ENCODE results near the gene ADCY1.

Gene ADCY1

DNA sequence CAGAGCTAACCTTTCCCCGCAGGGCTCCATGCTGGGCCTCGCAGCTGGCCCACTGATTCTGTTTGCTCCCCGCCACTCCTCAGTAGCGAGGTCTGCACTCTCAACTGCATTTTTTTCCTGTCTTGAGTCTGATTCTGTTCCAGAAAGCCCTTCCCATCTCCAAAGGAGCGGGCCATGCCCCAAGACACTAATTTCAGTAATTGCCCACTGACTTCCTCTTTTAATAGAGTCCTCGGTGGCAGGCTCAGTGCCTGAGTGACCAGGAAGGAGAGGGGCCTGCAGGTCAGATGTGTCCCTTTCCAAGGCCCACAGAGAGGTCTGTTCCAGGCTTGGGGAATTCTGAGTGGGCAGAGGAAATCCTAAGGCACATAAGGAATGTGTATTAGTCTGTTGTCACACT is 77.4 kb downstream of the ADCY1 start:
- DNase-seq (ENCODE audit: low read depth in 2 of 2) = no peak

DNA sequence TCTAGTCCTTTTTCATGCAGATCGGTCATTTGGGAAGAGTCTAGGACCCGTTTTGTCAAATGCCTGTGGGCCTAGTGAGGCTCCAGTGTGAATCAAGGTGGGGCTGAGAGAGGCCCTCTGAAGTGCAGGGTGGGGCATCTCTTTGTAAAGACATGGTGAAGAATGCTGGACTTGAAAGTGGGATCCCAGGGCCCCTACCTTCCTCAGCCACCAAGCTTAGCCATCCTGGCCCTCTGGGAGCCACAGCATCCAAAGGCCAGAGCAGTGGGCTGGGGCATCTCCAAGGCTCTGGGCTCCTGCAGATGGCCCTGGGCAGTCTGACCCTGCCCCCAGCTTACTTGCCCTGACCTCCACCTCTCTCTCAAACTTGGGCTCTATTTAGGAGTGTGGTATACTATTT is 78.5 kb downstream of the ADCY1 start:
- no peak for DNase-seq (ENCODE audit: low read depth in 2 of 2)

DNA sequence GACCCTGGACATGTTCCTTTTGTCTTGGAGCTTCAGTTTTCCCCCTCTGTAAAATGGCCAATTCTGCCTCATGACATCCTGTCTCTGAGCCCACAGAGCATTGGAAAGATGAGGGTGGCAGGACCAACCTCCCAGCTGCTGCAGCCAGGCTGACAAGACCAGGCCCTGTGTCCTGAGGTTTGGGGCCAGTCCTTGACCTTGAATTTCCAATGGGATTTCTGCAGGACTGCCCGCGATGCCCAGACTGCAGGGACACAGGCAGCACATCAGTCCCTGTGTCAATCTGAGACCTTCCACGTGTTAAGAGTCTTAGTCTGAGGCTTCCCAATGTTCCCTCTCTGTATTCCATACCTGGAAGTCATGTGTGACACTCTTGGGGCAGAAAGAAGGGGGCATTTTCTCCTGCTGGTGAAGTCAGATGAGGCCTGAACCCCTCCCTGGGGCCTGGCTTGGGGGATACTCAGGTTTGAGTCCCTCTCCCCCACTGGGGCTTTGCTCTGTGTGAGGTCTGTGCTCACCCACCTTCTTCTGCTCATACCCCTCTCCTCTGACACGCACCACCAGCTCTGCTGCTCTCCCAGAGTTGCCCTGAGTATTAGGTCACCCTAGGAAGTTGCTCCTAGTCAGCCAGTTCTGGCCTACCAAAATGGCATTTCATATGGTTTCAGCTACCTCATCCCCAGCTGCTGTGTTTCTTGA is 79.2 kb downstream of the ADCY1 start:
- DNase-seq (ENCODE audit: low read depth in 2 of 2) = no peak

DNA sequence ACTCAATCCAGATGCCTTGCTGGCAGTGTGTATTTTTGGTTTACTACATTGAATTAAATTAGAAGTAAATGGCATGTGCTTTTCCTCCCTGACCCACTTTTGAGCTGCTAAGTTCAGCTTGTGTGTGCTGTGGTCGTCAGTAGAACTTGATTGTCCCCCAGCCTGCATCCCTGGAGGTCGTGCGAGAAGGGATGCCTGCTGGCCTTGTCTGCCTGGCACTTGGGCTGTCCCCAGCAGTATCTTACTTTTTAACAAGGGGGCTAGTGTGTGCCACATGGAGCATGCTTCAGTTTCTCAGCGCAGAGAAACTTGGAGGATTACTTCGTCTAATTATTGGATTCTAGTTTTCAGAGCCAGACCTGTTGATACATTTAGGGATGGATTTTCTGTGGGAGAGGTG is 80.2 kb downstream of the ADCY1 start:
- no peak for DNase-seq (ENCODE audit: low read depth in 2 of 2)

DNA sequence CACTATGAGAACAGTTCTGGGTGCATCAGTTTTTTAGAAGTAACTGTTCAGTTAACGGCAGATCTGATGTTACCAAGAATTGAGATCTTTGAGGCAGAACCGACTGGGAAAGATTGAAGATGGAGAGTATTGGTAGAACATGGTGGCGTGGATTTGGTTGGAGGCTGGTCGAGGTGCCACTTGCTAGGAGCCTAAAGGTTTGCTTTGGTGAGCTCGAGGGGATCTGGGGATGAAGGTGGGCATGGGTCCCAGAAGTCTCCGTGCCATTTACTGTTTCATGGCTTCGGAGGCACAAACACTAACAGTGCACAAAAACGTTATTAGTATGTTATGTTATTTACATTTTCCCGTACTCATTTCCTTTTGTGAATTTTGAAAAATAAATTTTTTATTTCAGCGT is 81.4 kb downstream of the ADCY1 start:
- no peak for DNase-seq (ENCODE audit: low read depth in 2 of 2)

DNA sequence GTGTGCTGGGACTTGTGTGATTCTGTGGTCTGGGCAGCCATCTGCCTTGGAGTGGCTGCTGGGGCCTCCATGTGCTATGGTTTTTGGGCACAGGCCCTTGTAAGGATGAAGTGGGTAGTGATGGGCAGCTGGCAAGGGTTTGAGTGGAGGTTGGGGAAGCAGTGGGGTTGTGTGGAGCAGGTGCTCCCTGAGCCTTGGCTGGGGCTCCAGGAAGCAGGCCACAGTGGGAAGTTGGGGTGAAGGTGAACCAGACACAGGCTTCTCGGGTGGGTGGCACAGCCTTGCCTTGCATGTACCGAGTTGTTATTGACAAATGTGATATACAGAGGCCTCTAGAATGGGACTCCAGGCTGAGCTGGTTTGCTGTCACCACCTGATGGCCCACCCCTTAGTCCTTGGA is 82.3 kb downstream of the ADCY1 start:
- no peak for DNase-seq (ENCODE audit: low read depth in 2 of 2)

DNA sequence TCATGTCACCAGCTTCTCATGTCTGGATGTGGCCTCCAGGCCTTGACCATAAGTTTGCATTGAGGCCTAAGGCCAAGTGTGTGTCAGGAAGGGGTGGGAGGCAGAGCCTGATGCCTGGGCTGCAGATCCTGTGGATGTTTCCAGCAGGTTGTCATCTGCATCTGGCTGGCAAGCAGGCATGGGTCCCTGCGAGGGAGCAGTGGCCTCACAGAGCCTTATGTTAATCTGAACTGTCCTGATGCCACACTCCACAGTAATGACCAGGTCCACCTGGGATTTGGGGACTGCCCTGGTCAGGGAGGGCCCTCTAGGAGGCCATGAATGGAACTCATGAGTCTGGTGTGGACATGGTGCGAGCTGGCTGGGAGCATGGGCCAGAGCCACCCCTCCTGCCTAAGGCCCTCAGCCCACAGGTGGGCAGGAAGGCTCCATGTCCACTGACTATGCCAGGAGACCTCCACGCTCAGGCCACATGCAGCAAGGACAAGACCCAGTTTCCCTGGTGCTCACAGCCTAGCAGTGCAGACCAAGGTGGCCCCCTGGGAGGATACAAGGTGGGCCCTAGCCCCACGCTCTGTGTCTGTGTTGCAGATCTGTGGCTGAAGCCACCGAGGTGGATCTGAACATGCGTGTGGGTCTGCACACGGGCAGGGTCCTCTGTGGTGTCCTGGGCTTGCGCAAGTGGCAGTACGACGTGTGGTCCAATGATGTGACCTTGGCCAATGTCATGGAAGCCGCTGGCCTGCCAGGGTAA is 83.1 kb downstream of the ADCY1 start:
- DNase-seq (ENCODE audit: low read depth in 2 of 2) = no peak

DNA sequence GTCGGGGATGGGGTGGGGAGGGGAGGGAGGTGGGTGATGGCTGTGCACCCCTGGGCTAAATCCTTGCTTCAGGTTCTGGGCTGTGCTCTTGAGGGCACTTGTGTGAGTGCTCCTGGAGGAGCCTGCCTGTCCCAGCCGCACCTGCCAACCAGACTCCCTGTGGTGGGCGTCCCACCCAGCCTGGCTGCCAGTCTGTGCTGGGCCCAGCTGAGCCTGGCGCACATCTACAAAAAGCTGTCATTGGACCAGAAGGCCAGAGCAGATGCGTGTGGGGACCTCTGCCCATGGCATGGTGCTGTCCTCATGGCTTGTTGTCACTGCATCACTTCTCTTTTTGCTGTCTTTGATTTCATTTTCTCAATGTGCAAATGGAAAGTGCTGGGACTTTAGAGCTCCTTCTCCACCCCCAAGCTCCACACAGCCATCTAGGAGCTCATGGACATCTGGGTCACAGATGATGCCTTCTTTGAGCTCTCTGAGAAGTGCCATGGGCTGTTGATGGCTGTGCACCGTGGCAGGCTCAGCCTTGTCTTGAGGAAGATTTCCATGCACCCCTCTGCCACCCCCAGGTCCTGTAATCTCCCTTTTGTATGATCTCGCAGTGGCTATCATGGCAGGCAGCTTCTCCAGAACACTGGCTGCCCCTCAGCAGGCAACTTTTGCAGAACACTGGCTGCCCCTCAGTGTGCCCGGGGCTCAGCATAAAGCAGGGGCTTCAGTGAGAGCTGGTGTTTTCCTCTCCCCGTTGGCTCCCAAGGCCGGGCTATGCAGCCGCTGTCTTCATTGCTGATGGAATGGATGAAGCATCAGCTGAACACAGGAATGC is 83.9 kb downstream of the ADCY1 start:
- no peak for DNase-seq (ENCODE audit: low read depth in 2 of 2)

DNA sequence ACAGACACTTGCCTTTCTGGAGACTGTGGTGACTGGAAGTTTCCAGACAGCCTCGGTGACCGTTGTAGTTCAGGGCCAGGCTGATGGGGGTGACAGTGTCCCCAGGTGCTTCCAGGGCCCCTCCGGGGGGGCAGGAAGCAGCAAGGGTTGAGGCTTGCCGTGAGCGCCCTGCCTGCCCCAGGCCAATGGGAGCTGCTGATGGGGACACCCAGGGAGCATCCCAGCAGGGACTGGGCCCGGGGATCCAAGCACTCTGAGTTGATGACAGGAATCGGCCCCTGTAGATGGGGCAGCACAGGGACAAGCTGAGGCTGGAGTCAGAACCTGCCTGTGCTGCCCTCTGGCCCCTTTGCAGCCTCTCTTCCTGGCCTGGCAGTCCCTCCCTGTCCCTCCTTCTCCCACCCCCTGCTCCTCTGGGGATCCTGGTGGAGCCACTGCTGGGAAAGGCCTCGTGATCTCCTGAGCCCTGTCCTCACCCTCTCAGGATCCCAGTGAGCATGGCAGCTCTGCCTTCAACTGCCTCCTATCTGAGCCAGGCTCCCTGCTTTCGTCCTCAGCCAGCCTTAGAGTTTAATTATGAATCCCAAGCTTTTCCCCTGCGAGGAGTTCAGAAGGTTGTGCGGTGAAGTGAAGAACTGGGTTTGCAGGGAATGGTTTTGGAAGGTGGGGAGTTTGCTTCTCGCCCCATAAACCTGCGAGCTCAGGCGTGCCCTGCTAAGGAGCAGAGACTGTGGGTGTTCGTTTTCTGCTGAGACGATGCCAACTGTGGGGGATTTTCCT is 84.7 kb downstream of the ADCY1 start:
- DNase-seq (ENCODE audit: low read depth in 2 of 2) = no peak

DNA sequence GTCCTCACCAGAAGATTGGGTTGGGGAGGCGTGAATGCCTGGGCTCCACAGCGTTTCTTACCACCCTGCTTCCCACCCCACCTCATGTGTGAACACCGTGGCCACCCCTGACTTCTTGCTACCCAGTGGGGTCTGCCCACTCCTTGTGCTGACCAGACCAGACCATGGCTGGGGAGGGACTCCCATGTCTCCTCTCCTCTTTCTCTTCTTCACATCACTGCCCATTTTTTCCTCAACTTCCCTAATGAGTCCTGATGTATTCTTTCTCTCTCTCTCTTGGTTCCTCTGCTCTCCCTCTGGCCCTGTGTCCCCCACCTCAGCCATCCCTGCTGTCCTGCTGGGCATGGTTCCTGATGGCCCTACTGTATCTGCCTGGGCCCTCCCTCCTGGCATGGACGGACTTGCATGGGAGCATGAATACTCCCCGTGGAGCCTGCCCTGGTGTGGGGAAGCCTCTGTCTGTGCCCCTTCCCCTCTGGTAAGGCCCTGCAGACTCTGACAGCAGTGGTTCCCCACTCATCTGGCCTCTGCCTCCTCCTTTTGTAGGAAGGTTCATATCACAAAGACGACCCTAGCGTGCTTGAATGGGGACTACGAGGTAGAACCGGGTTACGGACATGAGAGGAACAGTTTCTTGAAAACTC is 85.5 kb downstream of the ADCY1 start:
- no peak for DNase-seq (ENCODE audit: low read depth in 2 of 2)

DNA sequence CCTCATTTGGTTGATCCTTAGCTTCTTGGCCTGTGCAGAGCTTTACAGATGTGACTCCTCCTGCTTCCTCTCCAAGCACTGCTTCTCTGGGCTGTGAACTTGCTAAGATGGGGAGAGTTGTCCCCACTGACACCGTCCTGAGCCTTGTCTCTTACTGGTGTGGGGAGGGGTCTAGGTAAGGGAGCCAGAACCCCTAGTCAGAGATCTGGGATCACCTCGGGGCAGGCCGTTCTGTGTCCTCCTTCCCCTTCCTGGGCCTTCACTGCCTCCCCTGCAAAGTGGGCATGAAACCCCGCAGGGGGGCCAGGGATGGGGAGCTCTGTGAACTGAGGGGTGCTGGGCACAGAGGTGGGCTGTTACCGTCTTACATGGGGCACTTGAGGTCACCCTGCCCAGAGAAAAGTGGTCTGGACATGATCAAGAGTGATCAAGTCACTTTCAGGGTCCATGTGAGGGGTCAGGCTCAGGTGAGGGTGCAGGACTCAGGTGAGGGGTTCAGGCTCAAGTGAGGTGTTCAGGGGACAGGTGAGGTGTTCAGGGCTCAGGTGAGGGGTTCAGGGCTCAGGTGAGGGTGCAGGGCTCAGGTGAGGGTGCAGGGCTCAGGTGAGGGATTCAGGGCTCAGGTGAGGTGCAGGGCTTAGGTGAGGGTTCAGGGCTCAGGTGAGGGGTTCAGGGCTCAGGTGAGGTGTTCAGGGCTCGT is 86.2 kb downstream of the ADCY1 start:
- DNase-seq (ENCODE audit: low read depth in 2 of 2) = no peak

DNA sequence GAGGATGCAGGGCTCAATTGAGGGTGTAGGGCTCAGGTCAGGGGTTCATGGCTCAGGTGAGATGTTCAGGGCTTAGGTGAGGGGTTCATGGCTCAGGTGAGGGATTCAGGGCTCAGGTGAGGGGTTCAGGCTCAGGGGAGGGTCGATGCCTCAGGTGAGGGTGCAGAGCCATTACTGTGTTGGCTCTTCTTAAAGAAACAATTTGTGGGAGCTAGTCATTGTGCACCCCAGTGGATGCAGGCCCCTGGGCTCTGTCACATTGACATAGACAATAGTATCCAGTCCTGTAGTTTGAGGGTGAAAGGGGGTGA is 86.7 kb downstream of the ADCY1 start:
- no peak for DNase-seq (ENCODE audit: low read depth in 2 of 2)

DNA sequence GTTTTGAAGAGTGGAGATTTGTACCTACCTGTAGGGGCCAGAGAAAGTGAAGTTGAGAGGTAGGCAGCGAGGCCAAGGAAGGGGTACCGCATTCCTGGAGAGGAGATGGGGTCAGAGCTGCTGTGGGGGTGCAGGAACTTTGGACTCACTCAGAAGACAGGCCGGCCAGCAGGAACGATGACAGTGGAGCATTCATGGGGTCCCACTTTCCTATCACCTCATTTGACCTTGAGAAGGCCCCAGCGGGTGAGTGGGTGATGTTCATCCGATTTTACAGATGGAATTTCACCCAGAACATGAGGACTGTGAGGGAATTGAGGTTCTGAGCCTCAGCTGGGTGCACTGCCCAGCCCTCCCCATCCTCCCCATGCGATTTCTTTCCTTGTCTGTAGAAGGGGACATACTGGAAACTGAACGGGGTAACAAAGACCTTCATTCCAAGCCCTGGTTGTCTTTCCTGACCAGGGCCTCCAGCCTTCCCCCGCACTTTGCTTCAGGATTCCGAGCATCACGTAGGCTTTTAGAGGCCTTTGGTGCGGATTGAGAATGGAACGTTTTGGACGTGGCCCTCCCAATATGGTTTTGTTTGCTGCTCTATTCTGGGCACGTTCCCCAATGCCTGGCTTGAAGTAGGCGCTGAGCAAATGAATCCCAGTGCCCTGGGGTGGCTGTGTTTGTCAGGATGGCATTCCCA is 87.3 kb downstream of the ADCY1 start:
- DNase-seq (ENCODE audit: low read depth in 2 of 2) = no peak

DNA sequence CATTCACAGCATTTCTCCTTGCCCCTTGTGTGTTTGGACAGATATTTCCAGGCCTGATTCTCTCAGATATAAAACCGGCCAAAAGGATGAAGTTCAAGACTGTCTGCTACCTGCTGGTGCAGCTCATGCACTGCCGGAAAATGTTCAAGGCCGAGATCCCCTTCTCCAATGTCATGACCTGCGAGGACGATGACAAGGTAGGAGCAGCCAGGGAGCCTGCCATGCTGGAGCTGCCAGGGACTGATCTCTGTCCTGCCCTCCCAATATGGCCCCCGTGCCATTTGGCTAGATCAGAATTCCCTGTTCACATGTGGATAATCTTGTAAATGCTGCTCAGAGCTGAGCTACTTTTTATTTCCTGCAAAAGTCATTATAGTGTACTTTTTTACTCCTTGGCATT is 87.8 kb downstream of the ADCY1 start:
- no peak for DNase-seq (ENCODE audit: low read depth in 2 of 2)

DNA sequence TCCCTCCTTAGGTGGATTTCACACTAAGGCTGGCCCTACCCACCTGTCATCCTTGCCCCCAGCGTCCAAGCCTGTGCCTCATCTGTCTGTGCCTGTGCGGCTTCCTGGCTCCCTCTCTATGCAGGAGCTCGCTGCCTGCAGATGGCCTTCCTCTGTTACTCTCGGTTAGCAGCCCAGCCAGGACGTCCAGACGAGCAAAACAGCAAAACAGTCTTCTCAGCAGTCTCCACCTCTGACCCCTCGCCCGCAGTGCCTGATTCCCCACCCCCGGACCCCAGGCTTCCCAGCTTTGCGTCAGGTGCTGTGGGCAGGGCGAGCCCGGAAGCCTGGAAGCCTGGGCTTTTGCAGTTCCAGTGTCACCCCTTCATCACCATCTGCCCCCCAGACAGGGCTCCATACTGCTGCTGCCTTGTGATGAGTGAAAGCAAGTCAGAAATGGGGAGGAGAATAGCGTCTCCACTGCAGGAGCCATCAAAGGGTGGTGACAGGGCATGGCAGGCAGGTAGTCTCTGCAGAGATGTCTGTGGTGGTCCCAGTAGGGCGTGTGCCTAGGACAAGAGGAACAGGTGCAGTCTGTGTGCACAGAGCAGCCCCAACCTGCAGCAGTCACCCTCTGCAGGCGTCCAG is 88.5 kb downstream of the ADCY1 start:
- DNase-seq (ENCODE audit: low read depth in 2 of 2) = no peak

DNA sequence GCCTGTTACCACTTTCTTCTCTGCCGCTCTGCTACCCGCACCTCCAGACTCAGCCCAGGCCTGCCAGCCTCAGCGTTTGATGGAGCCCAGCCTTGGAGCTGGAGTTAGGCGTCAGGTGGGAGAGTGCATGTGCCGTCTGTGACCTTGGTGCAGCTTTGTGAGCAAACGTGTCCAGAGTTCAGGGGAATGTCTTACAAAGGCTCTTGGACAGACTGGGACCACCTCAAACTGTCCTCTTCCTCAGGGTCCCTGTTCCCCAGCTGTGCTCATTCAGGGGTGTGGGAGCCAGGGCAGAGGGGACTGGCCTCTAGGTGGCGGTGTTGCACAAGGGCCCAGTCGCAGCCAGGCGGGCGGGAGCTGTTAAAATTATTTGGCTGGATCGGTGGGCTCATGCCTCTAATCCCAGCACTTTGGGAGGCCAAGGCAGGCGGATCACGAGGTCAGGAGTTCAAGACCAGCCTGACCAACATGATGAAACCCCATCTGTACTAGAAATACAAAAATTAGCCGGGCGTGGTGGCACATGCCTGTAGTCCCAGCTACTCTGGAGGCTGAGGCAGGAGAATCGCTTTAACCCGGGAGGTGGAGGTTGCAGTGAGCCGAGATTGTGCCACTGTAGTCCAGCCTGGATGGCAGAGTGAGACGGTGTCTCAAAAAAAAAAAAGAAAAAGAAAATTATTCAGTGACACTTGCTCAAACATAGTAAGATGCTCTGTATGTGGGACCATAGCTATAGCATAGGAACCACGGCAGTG is 89.2 kb downstream of the ADCY1 start:
- DNase-seq (ENCODE audit: low read depth in 2 of 2) = no peak

DNA sequence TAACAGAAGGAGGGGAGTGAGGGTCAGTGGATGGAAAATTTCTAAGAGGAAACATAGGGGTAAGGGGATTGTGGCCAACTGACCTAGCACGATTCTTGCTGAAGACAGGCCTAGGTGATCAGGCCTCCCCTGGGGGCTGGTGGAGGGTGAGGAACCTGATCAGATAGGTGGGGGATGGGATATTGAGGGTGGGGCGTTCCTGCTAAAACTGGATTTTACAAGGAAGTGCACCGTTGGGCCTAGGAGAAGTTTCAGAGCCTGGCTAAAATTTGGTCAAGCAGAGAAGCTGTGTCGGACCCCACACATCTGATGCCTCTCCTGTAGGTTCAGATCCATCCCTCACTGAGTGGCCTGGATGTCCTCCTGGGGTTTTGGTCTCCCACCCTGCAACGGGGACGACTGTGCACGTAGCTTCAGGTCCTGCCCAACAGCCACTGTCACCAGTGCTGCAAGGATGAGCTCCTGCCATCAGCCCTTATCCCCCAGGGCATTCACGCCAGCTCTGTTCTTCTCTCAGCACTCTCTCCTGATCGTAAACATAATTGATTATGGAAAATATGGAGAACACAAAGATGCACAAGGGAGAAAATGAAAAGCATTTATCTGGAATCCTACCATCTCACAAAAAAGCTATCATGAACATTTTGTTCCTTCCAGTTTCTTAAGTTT is 89.9 kb downstream of the ADCY1 start:
- DNase-seq (ENCODE audit: low read depth in 2 of 2) = no peak

DNA sequence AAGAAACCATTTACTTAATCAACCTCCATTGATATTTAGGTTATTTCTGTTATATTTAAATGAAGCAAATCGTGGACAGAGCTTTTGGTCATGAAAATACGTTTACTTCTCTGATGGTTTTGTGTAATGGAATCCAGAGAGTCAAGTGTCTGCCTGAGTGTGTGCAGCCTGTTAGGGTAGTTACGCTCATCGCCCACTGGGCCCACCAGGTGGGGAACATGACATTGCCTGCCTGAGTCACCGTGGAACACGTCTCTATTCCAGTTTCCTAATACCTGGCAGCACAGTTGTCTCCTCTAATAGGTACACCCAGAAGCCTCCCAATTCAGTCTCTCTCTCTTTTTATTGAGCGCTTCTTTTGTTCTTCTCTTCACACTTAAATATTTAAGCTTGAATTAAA is 91.0 kb downstream of the ADCY1 start:
- DNase-seq (ENCODE audit: low read depth in 2 of 2) = no peak

DNA sequence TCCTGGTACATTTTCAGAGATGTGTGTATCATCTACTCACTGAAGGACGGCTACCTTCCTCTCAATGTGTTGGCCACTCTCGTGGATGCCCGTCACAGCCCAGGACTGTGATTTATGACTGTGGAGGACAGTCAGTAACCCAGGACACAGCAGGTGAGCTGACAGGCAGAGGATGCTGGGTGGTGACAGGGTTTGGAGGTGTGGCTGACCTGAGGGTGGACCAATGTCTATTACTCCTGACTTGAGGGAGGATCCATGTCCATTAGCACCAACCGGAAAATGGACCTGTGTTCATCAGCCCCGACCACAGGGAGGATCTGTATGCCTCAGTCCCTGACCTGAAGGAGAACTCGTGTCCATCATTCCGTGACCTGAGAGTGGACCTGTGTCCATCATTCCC is 96.1 kb downstream of the ADCY1 start:
- no peak for DNase-seq (ENCODE audit: low read depth in 2 of 2)
